Karpas-422 (cell line): ENCODE measurements around the gene SERHL2. TPM values are rescaled to one million over a fixed set of nuclear protein-coding genes. Genes with fewer than 3 reads are reported as not detected.
A peak's percentile ranks its signal among the peaks of the same experiment; 100 is the strongest.
"Not testable (repeated sequence)": the region's sequence is repeated elsewhere in the genome, so short reads cannot be mapped to it uniquely, and the experiment has no call there.

ENCODE experiments used
- DNase-seq: peaks from one replicate; pipeline ENCODE4 v3.0.0-alpha.2; 2015
- H2AFZ ChIP-seq: fragments of 200-600 bp; sonication (generic); 2 replicates; pipeline ENCODE4 v1.6.1; 2014; ENCODE audit warnings: antibody characterized with exemption, low read length, mixed read lengths
- H3K27ac ChIP-seq: fragments of 200-600 bp; sonication (generic); 2 replicates; pipeline ENCODE4 v1.5.1; 2014; ENCODE audit warnings: mild to moderate bottlenecking, low read length, moderate library complexity
- H3K27me3 ChIP-seq: fragments of 200-600 bp; sonication (generic); 2 replicates; pipeline ENCODE4 v1.6.1; 2014; ENCODE audit warnings: low read length, mixed read lengths
- H3K36me3 ChIP-seq: fragments of 200-600 bp; sonication (generic); 2 replicates; pipeline ENCODE4 v1.6.1; 2014; ENCODE audit warnings: low read length, mixed read lengths; ENCODE audit not compliant: insufficient read depth
- H3K4me1 ChIP-seq: fragments of 200-600 bp; sonication (generic); 2 replicates; pipeline ENCODE4 v1.6.1; 2014; ENCODE audit warnings: mild to moderate bottlenecking, low read length, mixed read lengths
- H3K4me2 ChIP-seq: fragments of 200-600 bp; sonication (generic); 2 replicates; pipeline ENCODE4 v1.6.1; 2014; ENCODE audit warnings: low read length, low read depth, mild to moderate bottlenecking; ENCODE audit not compliant: poor library complexity, severe bottlenecking
- H3K4me3 ChIP-seq: fragments of 200-600 bp; sonication (generic); 2 replicates; pipeline ENCODE4 v1.5.1; 2014; ENCODE audit warnings: mild to moderate bottlenecking, antibody characterized with exemption, low read length, mixed read lengths
- H3K79me2 ChIP-seq: fragments of 200-600 bp; sonication (generic); 2 replicates; pipeline ENCODE4 v1.6.1; 2014; ENCODE audit warnings: mild to moderate bottlenecking, low read length, mixed read lengths
- H3K9ac ChIP-seq: fragments of 200-600 bp; sonication (generic); 2 replicates; pipeline ENCODE4 v1.6.0; 2014; ENCODE audit warnings: low read length
- H3K9me2 ChIP-seq: fragments of 200-600 bp; sonication (generic), shearing (Covaris generic); replicated peaks from 2 replicates; pipeline ENCODE4 v1.6.0; 2014; ENCODE audit warnings: mild to moderate bottlenecking, low read length, moderate library complexity; ENCODE audit not compliant: insufficient read depth
- H3K9me3 ChIP-seq: fragments of 300-700, 200-600 bp; sonication (generic); 2 replicates; pipeline ENCODE4 v1.6.1; 2014; ENCODE audit warnings: low read length, mixed read lengths
- H4K20me1 ChIP-seq: fragments of 200-600 bp; sonication (generic); 2 replicates; pipeline ENCODE4 v1.6.1; 2014; ENCODE audit warnings: mild to moderate bottlenecking, antibody characterized with exemption, low read length, low read depth; ENCODE audit not compliant: insufficient read depth
- total RNA-seq: library from RNA; depleted of rRNA; stranded (reverse); fragments of >200 nt; shearing (Covaris generic); gene quantifications from 2 replicates; pipeline ENCODE4 v1.2.3, GENCODE V29; 2014; ENCODE audit warnings: low replicate concordance

Gene SERHL2
- total RNA-seq, 1 experiment from 2014 or later = 3.7 TPM

DNA sequence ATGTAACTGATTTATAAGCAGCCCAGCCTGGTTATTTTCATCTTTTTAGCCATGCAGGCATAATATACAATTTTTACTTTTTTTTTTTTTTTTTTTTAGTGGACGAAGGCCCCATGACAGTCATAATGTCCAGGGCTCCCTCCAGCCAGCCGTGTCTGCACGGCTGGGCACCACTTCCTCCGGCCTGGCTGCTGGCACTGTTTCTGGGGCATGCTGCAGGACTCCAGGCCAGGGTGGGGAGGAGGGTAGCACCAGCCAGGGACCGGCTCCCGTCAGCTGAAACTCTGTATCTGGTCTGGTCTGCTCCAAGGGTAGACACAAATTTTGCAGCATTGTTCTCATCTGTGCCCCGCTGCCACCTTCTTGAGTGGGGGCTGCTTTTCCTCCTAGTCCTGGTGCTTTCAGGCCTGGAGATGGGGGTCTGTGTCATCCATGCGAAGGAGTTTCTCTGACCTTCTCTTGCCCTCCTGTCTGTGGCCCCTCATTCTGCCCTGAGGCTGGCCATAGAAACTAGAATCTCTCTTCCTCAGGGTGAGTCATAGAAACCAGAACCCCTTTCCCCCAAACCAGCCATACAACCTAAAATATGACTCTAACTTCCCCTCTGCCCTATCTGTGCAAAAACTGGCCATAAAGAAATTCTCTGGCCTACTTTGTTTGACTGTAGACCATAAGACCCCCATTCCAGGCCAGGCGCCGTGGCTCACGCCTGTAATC is 25.0 kb upstream of the SERHL2 start:
- Histone ChIP-seq H3K9ac (no peak overlapping the region), H3K27ac (no peak overlapping the region), H3K36me3 (no peaks in the 10 kb centered on the region), H3K9me3 (no peaks in the 10 kb centered on the region), H2AFZ (no peak overlapping the region), H3K4me3 (no peak overlapping the region), H3K9me2 (no peaks in the 10 kb centered on the region), H3K27me3 (no peaks in the 10 kb centered on the region), H4K20me1 (no peaks in the 10 kb centered on the region), H3K4me2 (no peak overlapping the region), H3K79me2 (no peaks in the 10 kb centered on the region), H3K4me1 (peaks cover 8% of the 10 kb centered on the region)
- peak; percentile 23 for DNase-seq

DNA sequence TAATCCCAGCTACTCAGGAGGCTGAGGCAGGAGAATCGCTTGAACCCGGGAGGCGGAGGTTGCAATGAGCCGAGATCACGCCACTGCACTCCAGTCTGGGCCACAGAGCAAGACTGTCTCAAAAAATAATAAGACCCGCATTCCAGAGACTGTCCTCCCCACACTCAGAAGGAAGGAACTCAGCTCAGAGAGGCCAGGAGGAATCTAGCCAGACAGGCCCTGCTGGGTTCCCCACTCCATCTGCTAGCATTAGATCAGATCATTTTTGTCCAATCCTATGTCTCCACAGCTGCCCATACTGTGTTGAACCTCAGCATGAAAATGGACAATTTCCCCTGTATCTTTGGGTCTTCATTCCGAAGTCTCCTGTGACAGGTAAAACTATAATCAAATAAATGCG is 24.3 kb upstream of the SERHL2 start:
- H3K9me2 ChIP-seq, H3K9me3 ChIP-seq, H3K27ac ChIP-seq, H3K4me2 ChIP-seq, H3K36me3 ChIP-seq, H2AFZ ChIP-seq, H4K20me1 ChIP-seq, H3K9ac ChIP-seq, H3K27me3 ChIP-seq, H3K4me3 ChIP-seq, H3K79me2 ChIP-seq: not testable (repeated sequence)
- DNase-seq = peak; percentile 22
- peaks cover 15% of the 10 kb centered on the region for H3K4me1 ChIP-seq

- not testable (repeated sequence) for H3K9me3 ChIP-seq, H3K4me2 ChIP-seq, H3K36me3 ChIP-seq, H3K79me2 ChIP-seq, H4K20me1 ChIP-seq, H3K9ac ChIP-seq, H2AFZ ChIP-seq, H3K9me2 ChIP-seq, H3K4me3 ChIP-seq, H3K27ac ChIP-seq, H3K27me3 ChIP-seq
- peak; percentile 36 for DNase-seq
- H3K4me1 ChIP-seq = peaks cover 30% of the 10 kb centered on the region
These were observed 22.2 kb upstream of the SERHL2 start for GRCh38 chr22:42531401-42532084.

DNA sequence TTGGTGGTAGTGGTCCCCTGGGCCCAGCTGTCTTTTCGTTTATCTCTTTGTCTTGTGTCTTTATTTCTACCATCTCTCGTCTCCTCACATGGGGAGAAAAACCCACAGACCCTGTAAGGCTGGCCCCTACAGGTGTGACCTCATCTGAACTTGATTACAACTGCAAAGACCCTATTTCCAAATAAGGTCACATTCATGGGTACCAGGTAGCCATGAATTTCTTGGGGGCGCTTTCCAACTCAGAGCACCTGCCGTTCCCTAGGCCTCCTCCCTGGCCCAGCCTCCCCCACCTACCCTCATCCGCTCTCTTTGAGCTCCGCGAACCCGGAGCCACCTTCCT is 20.1 kb upstream of the SERHL2 start:
- no peaks in the 10 kb centered on the region for H3K9me2 ChIP-seq
- peak overlapping the region; percentile 88 for H3K4me2 ChIP-seq
- no peaks in the 10 kb centered on the region for H3K36me3 ChIP-seq
- H4K20me1 ChIP-seq = no peaks in the 10 kb centered on the region
- peak overlapping the region; percentile 91 for H3K27ac ChIP-seq
- peaks cover 51% of the 10 kb centered on the region for H3K4me1 ChIP-seq
- no peaks in the 10 kb centered on the region for H3K27me3 ChIP-seq
- H3K79me2 ChIP-seq = no peaks in the 10 kb centered on the region
- H3K9me3 ChIP-seq = no peaks in the 10 kb centered on the region
- peak overlapping the region; percentile 32; the same call in 1 of the 2 replicates for H2AFZ ChIP-seq
- no peak for DNase-seq
- H3K9ac ChIP-seq = peak overlapping the region; percentile 72
- peak overlapping the region; percentile 62 for H3K4me3 ChIP-seq

DNA sequence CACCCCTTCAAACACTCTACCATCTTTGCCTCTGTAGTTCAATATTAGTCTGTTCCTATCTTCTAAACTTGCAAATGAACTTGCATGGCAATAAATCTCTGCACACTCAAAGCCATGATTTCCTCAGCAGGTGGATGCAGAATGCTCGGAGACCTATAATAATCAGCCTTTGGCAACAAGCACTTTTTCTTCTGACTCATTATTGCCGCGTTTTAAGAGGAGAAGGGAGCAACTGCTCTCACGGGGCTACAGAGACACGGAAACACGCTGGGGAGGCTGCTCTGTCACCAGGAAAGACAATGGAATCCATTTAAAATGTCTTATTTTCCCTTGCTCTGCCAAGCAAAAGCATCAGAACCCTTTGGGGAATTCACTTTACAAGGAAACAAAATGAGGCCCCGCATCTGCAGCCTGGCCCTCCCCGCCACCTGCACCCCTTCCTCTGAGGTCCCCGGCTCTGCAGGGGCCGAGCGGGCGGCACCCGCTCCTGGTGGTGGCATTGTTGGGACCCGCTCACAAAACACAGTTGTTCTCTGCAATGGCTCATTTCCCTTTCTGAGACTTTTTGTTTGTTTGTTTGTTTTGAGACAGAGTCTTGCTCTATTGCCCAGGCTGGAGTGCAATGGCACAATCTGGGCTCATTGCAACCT is 18.5 kb upstream of the SERHL2 start:
- not testable (repeated sequence) for H3K27me3 ChIP-seq, H2AFZ ChIP-seq, DNase-seq, H3K9me3 ChIP-seq, H3K4me2 ChIP-seq, H3K36me3 ChIP-seq, H3K79me2 ChIP-seq, H3K9ac ChIP-seq, H4K20me1 ChIP-seq, H3K9me2 ChIP-seq, H3K4me3 ChIP-seq
- peaks cover 61% of the 10 kb centered on the region for H3K4me1 ChIP-seq
- peak overlapping the region; percentile 89 for H3K27ac ChIP-seq

- H2AFZ ChIP-seq = no peak overlapping the region
- H3K27ac ChIP-seq = peak overlapping the region; percentile 89
- H4K20me1 ChIP-seq = no peaks in the 10 kb centered on the region
- no peaks in the 10 kb centered on the region for H3K36me3 ChIP-seq
- H3K27me3 ChIP-seq = no peaks in the 10 kb centered on the region
- no peaks in the 10 kb centered on the region for H3K79me2 ChIP-seq
- peaks cover 61% of the 10 kb centered on the region for H3K4me1 ChIP-seq
- DNase-seq = peak; percentile 31
- no peak overlapping the region for H3K4me3 ChIP-seq
- no peaks in the 10 kb centered on the region for H3K9me2 ChIP-seq
- H3K4me2 ChIP-seq = no peak overlapping the region
- H3K9me3 ChIP-seq = no peaks in the 10 kb centered on the region
- H3K9ac ChIP-seq = no peak overlapping the region
These were observed 17.6 kb upstream of the SERHL2 start for GRCh38 chr22:42536166-42536565.

DNA sequence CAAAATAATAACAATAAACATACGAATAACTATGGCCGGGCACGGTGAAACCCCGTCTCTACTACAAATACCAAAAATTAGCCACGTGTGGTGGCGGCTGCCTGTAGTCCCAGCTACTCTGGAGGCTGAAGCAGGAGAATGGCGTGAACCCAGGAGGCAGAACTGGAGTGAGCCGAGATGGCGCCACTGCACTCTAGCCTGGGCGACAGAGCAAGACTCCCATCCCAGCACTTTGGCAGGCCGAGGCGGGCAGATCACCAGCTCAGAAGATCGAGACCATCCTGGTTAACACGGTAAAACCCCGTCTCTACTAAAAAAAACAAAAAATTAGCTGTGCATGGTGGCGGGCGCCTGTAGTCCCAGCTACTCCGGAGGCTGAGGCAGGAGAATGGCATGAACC is 17.1 kb upstream of the SERHL2 start:
- peak overlapping the region; percentile 58 for H3K4me2 ChIP-seq
- H3K4me1 ChIP-seq = peaks cover 61% of the 10 kb centered on the region
- H3K9me2 ChIP-seq, H3K27me3 ChIP-seq, H3K36me3 ChIP-seq, H2AFZ ChIP-seq, H3K4me3 ChIP-seq, H3K9me3 ChIP-seq, H4K20me1 ChIP-seq, H3K79me2 ChIP-seq: not testable (repeated sequence)
- H3K27ac ChIP-seq = peak overlapping the region; percentile 89
- DNase-seq = peak; percentile 15
- peak overlapping the region; percentile 37; the same call in 1 of the 2 replicates for H3K9ac ChIP-seq

GRCh38 chr22:42537199-42537831 is 16.4 kb upstream of the SERHL2 start:
- not testable (repeated sequence) for H4K20me1 ChIP-seq, H2AFZ ChIP-seq, H3K9me3 ChIP-seq, H3K79me2 ChIP-seq, H3K27me3 ChIP-seq, H3K36me3 ChIP-seq, H3K9me2 ChIP-seq
- H3K4me3 ChIP-seq = peak overlapping the region; percentile 35; the same call in 1 of the 2 replicates
- H3K4me2 ChIP-seq = peak overlapping the region; percentile 58
- DNase-seq = peak; percentile 61
- H3K27ac ChIP-seq = peak overlapping the region; percentile 89
- H3K4me1 ChIP-seq = peaks cover 61% of the 10 kb centered on the region
- peak overlapping the region; percentile 49; the same call in 1 of the 2 replicates for H3K9ac ChIP-seq
